ENCODE results near the gene RPL13. TPM values are rescaled to one million over a fixed set of nuclear protein-coding genes. Genes with fewer than 3 reads are reported as not detected.
"Not testable (repeated sequence)": the region's sequence is repeated elsewhere in the genome, so short reads cannot be mapped to it uniquely, and the experiment has no call there.

The RPL13 gene
- total RNA-seq, 4 donors from 2014 or later, result 3,190 to 3,814 (median 3,321) TPM

GRCh38 chr16:89570342-89570923 lies 10.0 kb downstream of the RPL13 start:
- DNase-seq, result no peak
- TF ChIP-seq POLR2A (IDR thresholded peaks at IDR 0.05), result no peak
- TF ChIP-seq POLR2AphosphoS5 (IDR thresholded peaks at IDR 0.05), result no peak
- no peak for TF ChIP-seq CTCF (IDR thresholded peaks at IDR 0.05)
- no peak for TF ChIP-seq EP300 (IDR thresholded peaks at IDR 0.05; ENCODE audit: low read depth)
- Histone ChIP-seq H3K9me3 (no peaks in the 10 kb centered on the region), H3K27ac (no peak overlapping the region), H3K4me1 (peaks cover 5 to 32% (median 25%) of the 10 kb centered on the region in 4 donors), H3K36me3 (no peaks in the 10 kb centered on the region), H3K27me3 (peaks cover 58% of the 10 kb centered on the region), H3K4me3 (no peak overlapping the region)
- intact Hi-C loops (cut with DNase I; ENCODE audit: low total_unique reads), result no loop called here
- in situ Hi-C loops (cut with MboI; ENCODE audit: low pct_ligation_motif_present in 1 of 4, low pct_unique_long_range_greater_than_20kb in 1 of 4, low sequenced_read_pairs in 3 of 4), result no loop called here
- 67% methylated on average over 23 of the region's 30 CpGs; no CpG with 5 or more reads in 1 of the 2 donors for WGBS, 2 donors (ENCODE audit: low coverage in 1 of 2)

- DNase-seq; intact Hi-C loops (cut with DNase I; ENCODE audit: low total_unique reads); H3K36me3 ChIP-seq; in situ Hi-C loops (cut with MboI; ENCODE audit: low pct_ligation_motif_present in 1 of 4, low pct_unique_long_range_greater_than_20kb in 1 of 4, low sequenced_read_pairs in 3 of 4); H3K27ac ChIP-seq; H3K9me3 ChIP-seq; H3K4me3 ChIP-seq: not testable (repeated sequence)
- peaks cover 63% of the 10 kb centered on the region for H3K27me3 ChIP-seq
- peaks cover 3 to 30% (median 22%) of the 10 kb centered on the region in 4 donors for H3K4me1 ChIP-seq
- 82% methylated on average over 18 of the region's 36 CpGs; no CpG with 5 or more reads in 1 of the 2 donors for WGBS, 2 donors (ENCODE audit: low coverage in 1 of 2)
These were observed 10.6 kb downstream of the RPL13 start for GRCh38 chr16:89570983-89571598.

- TF ChIP-seq POLR2A (IDR thresholded peaks at IDR 0.05) (no peak), CTCF (IDR thresholded peaks at IDR 0.05) (no peak), EP300 (IDR thresholded peaks at IDR 0.05; ENCODE audit: low read depth) (no peak), POLR2AphosphoS5 (IDR thresholded peaks at IDR 0.05) (no peak)
- no peak overlapping the region for H3K4me3 ChIP-seq
- H3K27ac ChIP-seq, result no peak overlapping the region
- 75% methylated on average over 18 of the region's 18 CpGs; no CpG with 5 or more reads in 1 of the 2 donors for WGBS, 2 donors (ENCODE audit: low coverage in 1 of 2)
- H3K36me3 ChIP-seq, result no peaks in the 10 kb centered on the region
- intact Hi-C loops (cut with DNase I; ENCODE audit: low total_unique reads) (no loop called here), in situ Hi-C loops (cut with MboI; ENCODE audit: low pct_ligation_motif_present in 1 of 4, low pct_unique_long_range_greater_than_20kb in 1 of 4, low sequenced_read_pairs in 3 of 4) (no loop called here)
- peaks cover 68% of the 10 kb centered on the region for H3K27me3 ChIP-seq
- DNase-seq, result no peak
- peaks cover 3 to 29% (median 21%) of the 10 kb centered on the region in 4 donors for H3K4me1 ChIP-seq
- H3K9me3 ChIP-seq, result no peaks in the 10 kb centered on the region
These were observed 11.2 kb downstream of the RPL13 start for GRCh38 chr16:89571636-89572035.

GRCh38 chr16:89572073-89572484 lies 11.6 kb downstream of the RPL13 start:
- no peak overlapping the region for H3K27ac ChIP-seq
- H3K4me3 ChIP-seq, result no peak overlapping the region
- intact Hi-C loops (cut with DNase I; ENCODE audit: low total_unique reads) (no loop called here), in situ Hi-C loops (cut with MboI; ENCODE audit: low pct_ligation_motif_present in 1 of 4, low pct_unique_long_range_greater_than_20kb in 1 of 4, low sequenced_read_pairs in 3 of 4) (no loop called here)
- peaks cover 73% of the 10 kb centered on the region for H3K27me3 ChIP-seq
- H3K4me1 ChIP-seq, result peaks cover 3 to 29% (median 21%) of the 10 kb centered on the region in 4 donors
- H3K9me3 ChIP-seq, result no peaks in the 10 kb centered on the region
- WGBS, 2 donors (ENCODE audit: low coverage in 1 of 2), result 46 to 55% methylated on average over 3 to 14 of the region's 14 CpGs
- TF ChIP-seq CTCF (IDR thresholded peaks at IDR 0.05) (no peak), POLR2AphosphoS5 (IDR thresholded peaks at IDR 0.05) (no peak), POLR2A (IDR thresholded peaks at IDR 0.05) (no peak), EP300 (IDR thresholded peaks at IDR 0.05; ENCODE audit: low read depth) (no peak)
- H3K36me3 ChIP-seq, result no peaks in the 10 kb centered on the region
- DNase-seq, result no peak
